ENCODE results near the gene TSSC4. TPM values are rescaled to one million over a fixed set of nuclear protein-coding genes. Genes with fewer than 3 reads are reported as not detected.

Gene TSSC4
- total RNA-seq, 1 donor from 2014 or later: 40.6 TPM

DNA sequence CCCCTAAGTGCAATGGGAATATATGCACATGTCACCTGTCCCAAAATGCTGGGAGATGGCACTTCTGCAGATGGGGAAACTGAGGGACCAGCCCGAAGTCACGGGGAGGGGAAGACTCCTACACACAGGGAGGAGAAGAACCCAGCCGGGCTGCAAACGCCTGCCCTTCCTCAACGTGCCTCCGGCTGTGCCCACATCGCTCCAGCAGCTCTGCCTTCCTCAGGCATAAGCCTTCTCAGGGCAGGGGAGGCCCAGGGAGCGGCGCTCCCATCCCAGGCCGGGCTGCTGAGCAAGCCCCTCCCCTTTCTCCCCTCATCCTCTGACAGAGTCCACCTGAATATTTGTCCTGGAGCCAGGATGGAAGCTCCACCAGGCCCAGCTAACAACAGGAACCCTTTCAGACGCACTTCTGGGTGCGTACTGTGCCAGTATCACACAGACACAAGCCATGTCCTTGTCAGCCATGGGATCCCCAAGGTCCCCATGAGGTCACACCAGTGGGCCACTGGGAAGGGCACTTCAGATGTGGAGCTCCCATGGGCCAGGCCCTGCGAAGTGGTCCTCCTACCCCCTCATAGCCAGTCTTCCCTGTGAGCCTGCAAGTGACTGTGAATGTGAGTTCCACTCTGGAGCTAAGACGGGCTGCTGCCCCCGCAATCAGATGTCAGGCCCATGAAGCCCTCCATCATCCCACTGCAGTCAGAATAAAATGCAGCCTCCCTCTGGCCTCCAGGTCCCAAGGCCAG lies 25.9 kb upstream of the TSSC4 start:
- Histone ChIP-seq H3K4me1 (peaks cover 7% of the 10 kb centered on the region), H3K9me3 (no peaks in the 10 kb centered on the region), H3K4me3 (no peak overlapping the region), H3K36me3 (no peaks in the 10 kb centered on the region), H3K27me3 (no peaks in the 10 kb centered on the region), H3K27ac (no peak overlapping the region)
- intact Hi-C loops (cut with DNase I): no loop called here
- DNase-seq (peak; percentile 54), ATAC-seq (no peak)
- TF ChIP-seq, protein P1, sequence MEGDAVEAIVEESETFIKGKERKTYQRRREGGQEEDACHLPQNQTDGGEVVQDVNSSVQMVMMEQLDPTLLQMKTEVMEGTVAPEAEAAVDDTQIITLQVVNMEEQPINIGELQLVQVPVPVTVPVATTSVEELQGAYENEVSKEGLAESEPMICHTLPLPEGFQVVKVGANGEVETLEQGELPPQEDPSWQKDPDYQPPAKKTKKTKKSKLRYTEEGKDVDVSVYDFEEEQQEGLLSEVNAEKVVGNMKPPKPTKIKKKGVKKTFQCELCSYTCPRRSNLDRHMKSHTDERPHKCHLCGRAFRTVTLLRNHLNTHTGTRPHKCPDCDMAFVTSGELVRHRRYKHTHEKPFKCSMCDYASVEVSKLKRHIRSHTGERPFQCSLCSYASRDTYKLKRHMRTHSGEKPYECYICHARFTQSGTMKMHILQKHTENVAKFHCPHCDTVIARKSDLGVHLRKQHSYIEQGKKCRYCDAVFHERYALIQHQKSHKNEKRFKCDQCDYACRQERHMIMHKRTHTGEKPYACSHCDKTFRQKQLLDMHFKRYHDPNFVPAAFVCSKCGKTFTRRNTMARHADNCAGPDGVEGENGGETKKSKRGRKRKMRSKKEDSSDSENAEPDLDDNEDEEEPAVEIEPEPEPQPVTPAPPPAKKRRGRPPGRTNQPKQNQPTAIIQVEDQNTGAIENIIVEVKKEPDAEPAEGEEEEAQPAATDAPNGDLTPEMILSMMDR (IDR thresholded peaks at IDR 0.05): no peak

DNA sequence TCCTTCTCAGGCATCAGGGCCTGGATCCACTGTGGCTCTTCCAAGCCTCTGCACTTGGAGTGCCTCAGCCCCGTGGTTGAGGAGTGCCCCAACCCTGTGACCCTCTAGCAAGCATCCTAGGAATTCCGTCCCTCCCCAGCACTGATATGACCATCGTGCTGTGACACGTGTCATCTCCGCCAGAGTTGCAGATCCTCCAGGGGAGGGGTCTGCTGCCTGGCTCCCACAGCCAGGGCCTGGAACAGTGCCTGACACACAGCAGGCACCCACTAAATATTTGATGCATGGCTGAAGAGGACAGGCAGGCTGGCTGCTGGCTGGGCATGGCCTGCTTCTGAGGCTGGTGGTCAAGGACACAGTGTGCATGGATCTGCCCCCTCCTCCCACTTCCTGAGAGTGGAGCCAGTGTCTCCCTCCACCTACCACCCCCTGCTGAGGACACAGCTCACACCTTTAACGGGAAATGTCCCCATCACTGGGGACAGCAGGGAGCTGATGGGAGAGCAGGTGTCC lies 25.2 kb upstream of the TSSC4 start:
- H3K27ac ChIP-seq: peak overlapping the region; percentile 42
- peak; percentile 38 for ATAC-seq
- DNase-seq: peak; percentile 68
- no peaks in the 10 kb centered on the region for H3K27me3 ChIP-seq
- no peak overlapping the region for H3K4me3 ChIP-seq
- TF ChIP-seq, protein P1 (IDR thresholded peaks at IDR 0.05): no peak
- intact Hi-C loops (cut with DNase I): no loop called here
- peaks cover 14% of the 10 kb centered on the region for H3K4me1 ChIP-seq
- no peaks in the 10 kb centered on the region for H3K36me3 ChIP-seq
- H3K9me3 ChIP-seq: no peaks in the 10 kb centered on the region

DNA sequence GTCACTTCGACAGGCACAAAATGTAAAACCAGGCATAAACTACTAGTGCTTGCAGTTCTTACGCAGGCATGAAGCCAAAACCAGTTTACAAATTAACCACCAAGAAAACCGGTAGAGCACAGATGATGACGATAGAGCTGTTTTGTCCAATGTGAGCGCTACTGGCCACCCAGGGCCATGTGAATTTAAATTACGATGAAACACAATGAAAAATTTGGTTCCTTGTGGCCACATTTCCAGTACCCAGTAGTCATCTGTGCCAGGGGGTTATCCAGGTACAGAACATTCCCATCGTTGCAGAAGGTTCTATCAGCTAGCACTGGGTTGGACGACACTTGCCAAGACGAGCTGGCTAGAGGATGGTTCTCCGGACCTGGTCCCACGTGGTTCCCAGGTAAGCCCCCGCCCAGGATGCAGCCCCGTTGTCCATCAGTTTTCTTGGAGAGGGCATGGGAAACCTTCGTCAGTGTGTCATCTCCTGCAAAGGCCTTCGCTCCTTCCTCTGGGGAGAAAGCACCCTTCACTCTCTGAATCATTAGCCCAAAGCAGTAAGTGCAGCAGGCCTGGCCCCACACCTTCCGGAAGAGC lies 24.5 kb upstream of the TSSC4 start:
- no peaks in the 10 kb centered on the region for H3K27me3 ChIP-seq
- intact Hi-C loops (cut with DNase I): no loop called here
- peaks cover 21% of the 10 kb centered on the region for H3K4me1 ChIP-seq
- ATAC-seq (peak; percentile 1), DNase-seq (peak; percentile 62)
- no peaks in the 10 kb centered on the region for H3K36me3 ChIP-seq
- H3K27ac ChIP-seq: no peak overlapping the region
- no peak overlapping the region for H3K4me3 ChIP-seq
- no peaks in the 10 kb centered on the region for H3K9me3 ChIP-seq
- TF ChIP-seq, protein P1 (IDR thresholded peaks at IDR 0.05): no peak

DNA sequence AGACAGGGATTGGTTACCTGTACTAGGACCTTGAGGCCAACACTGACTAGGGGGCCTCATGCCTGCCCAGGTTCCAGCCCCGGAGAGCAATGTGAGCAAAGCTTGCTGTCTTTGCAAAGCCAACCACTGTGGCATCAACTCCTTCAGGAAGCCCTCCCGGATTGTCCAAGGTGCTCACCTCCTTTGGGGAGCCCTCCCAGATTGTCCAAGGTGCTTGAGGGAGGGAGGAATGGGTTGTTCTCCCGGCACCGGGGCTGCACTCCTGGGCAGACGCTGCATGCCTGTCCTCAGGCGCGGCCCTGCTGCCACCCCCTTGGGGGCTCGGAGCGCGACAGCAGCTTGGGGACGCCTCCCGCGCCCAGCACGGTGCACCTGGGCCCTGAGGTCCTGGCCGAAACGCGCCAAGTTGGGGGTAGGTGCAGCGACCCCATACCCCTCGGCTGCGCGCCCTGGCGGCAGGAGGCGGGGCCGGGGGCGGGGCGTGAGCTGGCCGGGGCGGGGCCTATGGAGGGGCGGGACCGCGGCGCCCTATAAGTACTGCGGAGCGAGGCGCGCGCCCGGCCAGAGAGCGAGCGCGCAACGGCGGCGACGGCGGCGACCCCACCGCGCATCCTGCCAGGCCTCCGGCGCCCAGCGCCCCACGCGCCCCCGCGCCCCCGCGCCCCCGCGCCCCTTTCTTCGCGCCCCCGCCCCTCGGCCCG lies 23.6 kb upstream of the TSSC4 start, which contains the start of gene CD81:
TSS of gene CD81 (plus strand) at position 560 of the 701 bp plus-strand sequence. CDS start 240 bp downstream, outside the sequence.
- Histone ChIP-seq H3K4me1 (peaks cover 29% of the 10 kb centered on the region), H3K4me3 (peak within 1 kb of the TSS; percentile 99), H3K27me3 (no peaks in the 10 kb centered on the region), H3K9me3 (no peaks in the 10 kb centered on the region), H3K36me3 (no peaks in the 10 kb centered on the region), H3K27ac (peak within 1 kb of the TSS; percentile 99)
- intact Hi-C loops (cut with DNase I): no loop called here
- ATAC-seq: peak; percentile 69
- peak; percentile 63 for DNase-seq
- TF ChIP-seq, protein P1 (IDR thresholded peaks at IDR 0.05): no peak

DNA sequence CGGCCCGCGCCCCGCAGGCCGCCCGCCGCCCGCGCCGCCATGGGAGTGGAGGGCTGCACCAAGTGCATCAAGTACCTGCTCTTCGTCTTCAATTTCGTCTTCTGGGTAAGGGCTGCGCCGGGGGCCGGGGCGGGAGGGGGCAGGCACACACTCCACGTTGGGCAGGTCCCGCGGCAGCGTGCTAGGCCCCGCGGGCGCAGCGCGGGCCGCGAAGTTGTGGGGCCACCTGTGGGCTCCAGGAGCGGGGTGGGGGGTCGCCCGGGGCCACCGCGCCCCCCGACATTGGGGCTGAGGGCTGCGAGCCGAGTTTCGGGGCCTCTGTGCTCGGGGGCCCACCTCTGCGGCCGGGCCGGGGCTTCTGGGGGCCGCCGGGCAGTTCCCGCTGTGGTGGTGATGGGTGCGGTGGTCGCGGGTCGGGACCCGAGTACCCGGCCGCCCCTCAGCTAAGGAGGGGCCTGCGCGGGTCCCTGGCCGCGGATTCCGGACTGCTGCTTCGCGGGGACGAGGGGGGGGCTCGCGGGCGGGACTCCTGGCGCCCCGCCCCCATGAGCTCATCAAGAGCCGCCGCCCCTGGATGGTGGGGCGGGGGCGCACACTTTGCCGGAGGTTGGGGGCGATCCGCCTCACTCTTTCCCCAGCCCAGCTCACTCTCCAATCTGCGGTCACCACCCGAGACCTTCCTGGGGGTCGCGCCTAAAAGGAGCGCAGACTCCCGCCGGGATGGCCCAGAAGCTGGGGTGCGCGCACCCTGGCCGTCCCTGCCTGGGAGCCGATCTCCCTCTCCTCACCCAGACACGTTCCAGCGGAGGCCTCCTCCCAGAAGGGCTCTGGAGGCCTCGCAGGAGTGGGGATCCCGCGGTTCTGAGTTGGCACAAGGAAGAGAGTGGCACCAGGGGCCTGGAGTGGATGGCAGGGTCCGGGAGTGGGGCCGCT lies 22.8 kb upstream of the TSSC4 start:
- DNase-seq (peak; percentile 85), ATAC-seq (peak; percentile 41)
- H3K27ac ChIP-seq: peak overlapping the region; percentile 99
- no peaks in the 10 kb centered on the region for H3K36me3 ChIP-seq
- no peaks in the 10 kb centered on the region for H3K27me3 ChIP-seq
- peaks cover 38% of the 10 kb centered on the region for H3K4me1 ChIP-seq
- intact Hi-C loops (cut with DNase I): no loop called here
- TF ChIP-seq, protein P1 (IDR thresholded peaks at IDR 0.05): no peak
- H3K9me3 ChIP-seq: no peaks in the 10 kb centered on the region
- H3K4me3 ChIP-seq: peak overlapping the region; percentile 99
